HepG2 (cell line): ENCODE data around the gene THY1. TPM values are rescaled to one million over a fixed set of nuclear protein-coding genes. Genes with fewer than 3 reads are reported as not detected.

Experiments
- ATAC-seq: fragments of 200-7000 bp; cut with Tn5 transposase; 3 replicates; pipeline ENCODE4 v1.9.1; 2020; ENCODE audit warnings: mild to moderate bottlenecking, moderate library complexity
- BruUV-seq: library from RNA; stranded (reverse); fragments of 400-500 nt; replicated peaks from 2 replicates; lab custom pipeline; 2021; lab: Mats Ljungman, UMichigan
- CTCF ChIA-PET: fragments of 300-600 bp; formaldehyde crosslinking; extraction: SDS; loops from one replicate; lab custom pipeline; 2021; ENCODE audit warnings: low total read pairs, inconsistent platforms, low intra/inter-chr PET ratio; lab: Yijun Ruan, JAX
- POLR2A ChIA-PET: fragments of 350-600 bp; sonication (Branson Sonifier 250); formaldehyde crosslinking; loops from one replicate; lab custom pipeline; 2020; ENCODE audit warnings: antibody characterized with exemption, inconsistent platforms; lab: Yijun Ruan, JAX
- DNase-seq: peaks from one replicate; pipeline ENCODE4 v3.0.0-alpha.2; 2015; ENCODE audit warnings: low spot score
- FAIRE-seq: peaks from 3 replicates; lab custom pipeline; 2011; peaks lifted over from hg19 to GRCh38; lab: Jason Lieb, UNC
- H2AFZ ChIP-seq: one replicate; pipeline ENCODE4 v1.6.1; 2011; ENCODE audit warnings: low read length, inconsistent platforms
- H3K27ac ChIP-seq: fragments of 300-600 bp; 3 replicates; pipeline ENCODE4 v1.8.0; 2011; ENCODE audit warnings: mixed run types, mild to moderate bottlenecking, mixed read lengths, low read length, inconsistent platforms; ENCODE audit not compliant: insufficient read depth; ENCODE audit errors: extremely low read length
- H3K27me3 ChIP-seq, 2 experiments: fragments of 200-600 bp in 1 of 2; 2 replicates in 1 of 2; 3 replicates in 1 of 2; pipeline versions ENCODE4 v1.6.0 to v1.8.0; 2011; ENCODE audit warnings: low read length in 2 of 2, mild to moderate bottlenecking in 2 of 2, moderate library complexity in 2 of 2, inconsistent platforms in 1 of 2; ENCODE audit not compliant: insufficient read depth in 2 of 2, control insufficient read depth in 1 of 2
- H3K36me3 ChIP-seq, 2 experiments: fragments of 200-600 bp in 1 of 2; replicated peaks in 1 of 2; 2 replicates in 1 of 2; 3 replicates in 1 of 2; pipeline versions ENCODE4 v1.5.1 to v1.8.0; 2011; ENCODE audit warnings: low read length in 2 of 2, inconsistent platforms in 1 of 2; ENCODE audit not compliant: insufficient read depth in 2 of 2, control insufficient read depth in 1 of 2
- H3K4me1 ChIP-seq: 2 replicates; pipeline ENCODE4 v1.5.1; 2012; ENCODE audit warnings: low read length, inconsistent platforms; ENCODE audit not compliant: insufficient read depth
- H3K4me2 ChIP-seq: 2 replicates; pipeline ENCODE4 v1.6.0; 2011; ENCODE audit warnings: low read depth, low read length, inconsistent platforms
- H3K4me3 ChIP-seq, 3 experiments: fragments of 200-600 bp in 1 of 3; sonication (generic), shearing (Covaris generic) in 1 of 3; replicated peaks in 1 of 3; 2 replicates each; pipeline ENCODE4 v1.5.1; 2011 to 2016; ENCODE audit warnings: low read length in 3 of 3, inconsistent platforms in 2 of 3, low read depth in 2 of 3, mild to moderate bottlenecking in 2 of 3, control low read depth in 1 of 3, mixed read lengths in 1 of 3; ENCODE audit not compliant: insufficient read depth in 1 of 3
- H3K79me2 ChIP-seq: one replicate; pipeline ENCODE4 v1.6.1; 2011; ENCODE audit warnings: low read length, inconsistent platforms; ENCODE audit not compliant: insufficient read depth
- H3K9ac ChIP-seq: 2 replicates; pipeline ENCODE4 v1.6.0; 2011; ENCODE audit warnings: mild to moderate bottlenecking, low read depth, low read length, inconsistent platforms; ENCODE audit not compliant: insufficient read depth
- H3K9me3 ChIP-seq: 2 replicates; pipeline ENCODE4 v1.5.1; 2012; ENCODE audit warnings: mild to moderate bottlenecking, low read length
- H4K20me1 ChIP-seq: 2 replicates; pipeline ENCODE4 v1.6.0; 2011; ENCODE audit warnings: inconsistent platforms, mild to moderate bottlenecking, low read length, moderate library complexity; ENCODE audit not compliant: insufficient read depth
- CSRNP1 ChIP-seq: sonication (generic); formaldehyde crosslinking; IDR thresholded peaks from 2 replicates; pipeline ENCODE4 v1.8.1; 2023; ENCODE audit warnings: mild to moderate bottlenecking, missing genetic modification reagents
- EEA1 ChIP-seq: sonication (generic); formaldehyde crosslinking; IDR thresholded peaks from 2 replicates; pipeline ENCODE4 v1.5.1; 2020; ENCODE audit warnings: mild to moderate bottlenecking, missing genetic modification reagents, borderline replicate concordance
- GATAD1 ChIP-seq: IDR thresholded peaks from 2 replicates; pipeline ENCODE4 v1.6.1; 2016; ENCODE audit warnings: missing genetic modification reagents, missing compliant biosample characterization
- ISX ChIP-seq: sonication (generic); formaldehyde crosslinking; conservative IDR thresholded peaks from 2 replicates; pipeline ENCODE4 v1.5.0; 2020; ENCODE audit warnings: missing genetic modification reagents
- MTF1 ChIP-seq: sonication (generic); formaldehyde crosslinking; IDR thresholded peaks from 2 replicates; pipeline ENCODE4 v1.5.0; 2020; ENCODE audit warnings: missing genetic modification reagents
- NFKBIZ ChIP-seq: IDR thresholded peaks from 2 replicates; pipeline ENCODE4 v1.6.1; 2018; ENCODE audit warnings: missing genetic modification reagents, missing compliant biosample characterization
- NONO ChIP-seq, 2 experiments: fragments of 450-650 bp in 1 of 2; sonication (generic) in 1 of 2; formaldehyde crosslinking in 1 of 2; IDR thresholded peaks in 1 of 2; conservative IDR thresholded peaks in 1 of 2; 2 replicates each; pipeline versions ENCODE4 v1.6.1 to v1.8.0; 2017 to 2022; ENCODE audit warnings: mild to moderate bottlenecking in 1 of 2, missing genetic modification reagents in 1 of 2, moderate library complexity in 1 of 2
- NR1H2 ChIP-seq: sonication (generic); formaldehyde crosslinking; IDR thresholded peaks from 2 replicates; pipeline ENCODE4 v1.8.1; 2022; ENCODE audit warnings: low read depth, missing genetic modification reagents, borderline replicate concordance
- PHF5A ChIP-seq: IDR thresholded peaks from one replicate; pipeline ENCODE4 v1.6.1; 2018; ENCODE audit warnings: low read depth, missing genetic modification reagents; ENCODE audit not compliant: unreplicated experiment
- RFX1 ChIP-seq: fragments of 450-650 bp; IDR thresholded peaks from 2 replicates; pipeline ENCODE4 v1.6.1; 2017
- YEATS2 ChIP-seq: sonication (generic); formaldehyde crosslinking; IDR thresholded peaks from 2 replicates; pipeline ENCODE4 v1.4.0; 2020; ENCODE audit warnings: missing genetic modification reagents, borderline replicate concordance
- ZBTB1 ChIP-seq: sonication (generic); formaldehyde crosslinking; IDR thresholded peaks from 2 replicates; pipeline ENCODE4 v1.4.0; 2020; ENCODE audit warnings: missing genetic modification reagents, borderline replicate concordance
- ZNF235 ChIP-seq: sonication (generic); formaldehyde crosslinking; IDR thresholded peaks from 2 replicates; pipeline ENCODE4 v1.8.1; 2023; ENCODE audit warnings: mild to moderate bottlenecking, missing genetic modification reagents, borderline replicate concordance
- ZNF496 ChIP-seq: sonication (generic); formaldehyde crosslinking; IDR thresholded peaks from 2 replicates; pipeline ENCODE4 v1.8.1; 2023; ENCODE audit warnings: mild to moderate bottlenecking, moderate library complexity, missing genetic modification reagents; ENCODE audit not compliant: insufficient replicate concordance
- ZNF550 ChIP-seq: sonication (generic); formaldehyde crosslinking; IDR thresholded peaks from 2 replicates; pipeline ENCODE4 v1.4.0; 2020; ENCODE audit warnings: mild to moderate bottlenecking, missing genetic modification reagents, borderline replicate concordance
- ZNF616 ChIP-seq: sonication (generic); formaldehyde crosslinking; IDR thresholded peaks from 2 replicates; pipeline ENCODE4 v1.5.0; 2020; ENCODE audit warnings: low read depth, mild to moderate bottlenecking, missing genetic modification reagents
- ZNF878 ChIP-seq: sonication (generic); formaldehyde crosslinking; IDR thresholded peaks from 2 replicates; pipeline ENCODE4 v1.8.1; 2023; ENCODE audit warnings: mild to moderate bottlenecking, missing genetic modification reagents, moderate library complexity
- ZSCAN31 ChIP-seq: sonication (generic); formaldehyde crosslinking; IDR thresholded peaks from 2 replicates; pipeline ENCODE4 v1.5.0; 2020; ENCODE audit warnings: low read depth, mild to moderate bottlenecking, missing genetic modification reagents
- WGBS: methylation state at CpG from one replicate; pipeline ENCODE4 v1.1.6; 2017; ENCODE audit warnings: low lambda C conversion rate; 5-methylcytosine and 5-hydroxymethylcytosine counted together
- in situ Hi-C: cut with HindIII; loops from 2 replicates; pipeline ENCODE4 v1.10.0; 2017; ENCODE audit warnings: low pct_unique_long_range_greater_than_20kb; ENCODE audit not compliant: extremely low pct_ligation_motif_present
- intact Hi-C: fragments of 100-400 bp; cut with micrococcal nuclease; formaldehyde crosslinking; loops from one replicate; pipeline ENCODE4 v1.10.0; 2022; ENCODE audit not compliant: unreplicated experiment
- polyA plus RNA-seq, 8 experiments: library from polyadenylated mRNA; depleted of rRNA in 3 of 8; stranded (reverse) in 7 of 8; unstranded in 1 of 8; fragments of >200 nt; fragmentation: Illumina TruSeq in 4 of 8; extraction: Trizol in 4 of 8; gene quantifications; 2 replicates each; pipeline versions ENCODE4 v1.2.1 to v1.2.3, GENCODE V29; 2011 to 2016; ENCODE audit warnings: low read depth in 4 of 8, missing spikeins in 1 of 8, mixed read lengths in 1 of 8; ENCODE audit not compliant: insufficient read depth in 1 of 8
- total RNA-seq, 5 experiments: library from RNA; depleted of rRNA; stranded (reverse); fragments of >200 nt; fragmentation: Illumina TruSeq; extraction: Trizol; gene quantifications; 2 replicates each; pipeline ENCODE4 v1.2.3, GENCODE V29; 2016; ENCODE audit warnings: low read depth in 1 of 5

Gene THY1
- total and polyA plus RNA-seq, 2 of the 13 experiments (the other 11 are each of a cell fraction or from before 2014, with no cell fraction given): not detected

GRCh38 chr11:119424276-119424675 lies 1.3 kb upstream of the THY1 start:
- ChIA-PET CTCF (no interaction called here), POLR2A (no interaction called here)
- peaks cover 11% of the 10 kb centered on the region; the same call in 1 of the 2 replicates for H3K4me1 ChIP-seq
- no peaks in the 10 kb centered on the region; a peak in 2 of 5 replicates for H3K27me3 ChIP-seq
- BruUV-seq: no TSS peak
- FAIRE-seq (no peak), ATAC-seq (no peak), DNase-seq (no peak)
- intact Hi-C loops: no loop called here
- H3K27ac ChIP-seq: no peak overlapping the region
- no peak overlapping the region for H3K4me3 ChIP-seq
- in situ Hi-C loops: no loop called here
- no peak overlapping the region for H3K9ac ChIP-seq
- H4K20me1 ChIP-seq: no peaks in the 10 kb centered on the region
- H3K9me3 ChIP-seq: no peaks in the 10 kb centered on the region
- no peak overlapping the region for H3K4me2 ChIP-seq
- no peaks in the 10 kb centered on the region for H3K36me3 ChIP-seq
- H3K79me2 ChIP-seq: no peaks in the 10 kb centered on the region
- no peak overlapping the region for H2AFZ ChIP-seq
- TF ChIP-seq YEATS2 (CRISPR knock-in tag) (no peak), ZNF616 (CRISPR knock-in tag) (no peak), CSRNP1 (CRISPR knock-in tag) (no peak), ZNF878 (CRISPR knock-in tag) (no peak), PHF5A (CRISPR knock-in tag) (no peak)
- WGBS: 92% methylated on average over 3 of the region's 3 CpGs

- Histone ChIP-seq H3K79me2 (no peaks in the 10 kb centered on the region), H3K4me2 (no peak overlapping the region), H3K9ac (no peak overlapping the region), H2AFZ (no peak overlapping the region), H3K36me3 (no peaks in the 10 kb centered on the region), H3K9me3 (no peaks in the 10 kb centered on the region), H3K4me1 (peaks cover 11% of the 10 kb centered on the region; the same call in 1 of the 2 replicates), H4K20me1 (no peaks in the 10 kb centered on the region), H3K27me3 (no peaks in the 10 kb centered on the region; a peak in 2 of 5 replicates), H3K27ac (no peak overlapping the region), H3K4me3 (no peak overlapping the region)
- FAIRE-seq: no peak
- ChIA-PET POLR2A (no interaction called here), CTCF (no interaction called here)
- no peak for ATAC-seq
- intact Hi-C loops: no loop called here
- in situ Hi-C loops: no loop called here
- 86% methylated on average over 10 of the region's 14 CpGs for WGBS
- no TSS peak for BruUV-seq
- no peak for DNase-seq
- no peak for TF ChIP-seq EEA1 (CRISPR knock-in tag)
- no peak for TF ChIP-seq NONO (IDR thresholded peaks at IDR 0.05)
- no peak for TF ChIP-seq NONO (CRISPR knock-in tag; conservative IDR thresholded peaks at IDR 0.05)
- no peak for TF ChIP-seq MTF1 (CRISPR knock-in tag)
- TF ChIP-seq ZNF235: no peak
- TF ChIP-seq NR1H2 (CRISPR knock-in tag): no peak
- no peak for TF ChIP-seq ZNF550
- TF ChIP-seq GATAD1 (CRISPR knock-in tag): no peak
- no peak for TF ChIP-seq ZSCAN31 (CRISPR knock-in tag)
- no peak for TF ChIP-seq NFKBIZ (CRISPR knock-in tag)
- TF ChIP-seq ZBTB1 (CRISPR knock-in tag): no peak
- TF ChIP-seq ZNF496: no peak
- TF ChIP-seq ISX (CRISPR knock-in tag): no peak
- TF ChIP-seq RFX1: no peak
Observed at GRCh38 chr11:119423509-119424254, 710 bp upstream of the THY1 start.
